Glutamatergic neuron (in vitro differentiated cells): ENCODE measurements around the gene PCDH9. TPM values are rescaled to one million over a fixed set of nuclear protein-coding genes. Genes with fewer than 3 reads are reported as not detected.
A peak's percentile ranks its signal among the peaks of the same experiment; 100 is the strongest.

Experiments used
- DNase-seq: peaks from one replicate; pipeline ENCODE4 v3.0.0; 2022
- H3K27ac Mint-ChIP-seq: one replicate; pipeline ENCODE4 v1.8.0; 2020; ENCODE audit warnings: mild to moderate bottlenecking, mixed read lengths, inconsistent platforms; ENCODE audit not compliant: unreplicated experiment
- H3K27me3 Mint-ChIP-seq: one replicate; pipeline ENCODE4 v1.8.0; 2020; ENCODE audit warnings: mild to moderate bottlenecking, moderate library complexity, mixed read lengths, inconsistent platforms; ENCODE audit not compliant: unreplicated experiment
- H3K36me3 Mint-ChIP-seq: one replicate; pipeline ENCODE4 v1.8.0; 2020; ENCODE audit warnings: mild to moderate bottlenecking, mixed read lengths, inconsistent platforms; ENCODE audit not compliant: unreplicated experiment
- H3K4me1 Mint-ChIP-seq: one replicate; pipeline ENCODE4 v1.8.0; 2020; ENCODE audit warnings: mild to moderate bottlenecking, low read depth, mixed read lengths, inconsistent platforms; ENCODE audit not compliant: unreplicated experiment
- H3K4me3 Mint-ChIP-seq: one replicate; pipeline ENCODE4 v1.8.0; 2020; ENCODE audit warnings: mild to moderate bottlenecking, mixed read lengths, inconsistent platforms; ENCODE audit not compliant: unreplicated experiment
- H3K9me3 Mint-ChIP-seq: one replicate; pipeline ENCODE4 v1.8.0; 2020; ENCODE audit warnings: mild to moderate bottlenecking, moderate library complexity, mixed read lengths, inconsistent platforms; ENCODE audit not compliant: unreplicated experiment
- total RNA-seq: library from RNA; stranded (reverse); fragmentation: NEBNext Ultra II Directional; extraction: Animal tissue kit (Norgen Biotek cat#: 25700); gene quantifications from one replicate; pipeline ENCODE4 v1.2.1, GENCODE V29; 2021; ENCODE audit not compliant: unreplicated experiment
- TF ChIP-seq, protein P1 (sequence below): fragments of 200-600 bp; sonication (generic); IDR thresholded peaks from one replicate; pipeline ENCODE4 v1.5.0; 2021; ENCODE audit not compliant: partially characterized antibody, unreplicated experiment

Gene PCDH9
- total RNA-seq, 1 donor from 2014 or later = 43.3 TPM

GRCh38 chr13:67071918-67072598, 158.1 kb downstream of the PCDH9 start:
- H3K9me3 Mint-ChIP-seq = no peaks in the 10 kb centered on the region
- peaks cover 42% of the 10 kb centered on the region for H3K4me1 Mint-ChIP-seq
- no peaks in the 10 kb centered on the region for H3K36me3 Mint-ChIP-seq
- H3K27ac Mint-ChIP-seq = peak overlapping the region; percentile 13
- TF ChIP-seq, protein P1, sequence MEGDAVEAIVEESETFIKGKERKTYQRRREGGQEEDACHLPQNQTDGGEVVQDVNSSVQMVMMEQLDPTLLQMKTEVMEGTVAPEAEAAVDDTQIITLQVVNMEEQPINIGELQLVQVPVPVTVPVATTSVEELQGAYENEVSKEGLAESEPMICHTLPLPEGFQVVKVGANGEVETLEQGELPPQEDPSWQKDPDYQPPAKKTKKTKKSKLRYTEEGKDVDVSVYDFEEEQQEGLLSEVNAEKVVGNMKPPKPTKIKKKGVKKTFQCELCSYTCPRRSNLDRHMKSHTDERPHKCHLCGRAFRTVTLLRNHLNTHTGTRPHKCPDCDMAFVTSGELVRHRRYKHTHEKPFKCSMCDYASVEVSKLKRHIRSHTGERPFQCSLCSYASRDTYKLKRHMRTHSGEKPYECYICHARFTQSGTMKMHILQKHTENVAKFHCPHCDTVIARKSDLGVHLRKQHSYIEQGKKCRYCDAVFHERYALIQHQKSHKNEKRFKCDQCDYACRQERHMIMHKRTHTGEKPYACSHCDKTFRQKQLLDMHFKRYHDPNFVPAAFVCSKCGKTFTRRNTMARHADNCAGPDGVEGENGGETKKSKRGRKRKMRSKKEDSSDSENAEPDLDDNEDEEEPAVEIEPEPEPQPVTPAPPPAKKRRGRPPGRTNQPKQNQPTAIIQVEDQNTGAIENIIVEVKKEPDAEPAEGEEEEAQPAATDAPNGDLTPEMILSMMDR = no peak
- no peak overlapping the region for H3K4me3 Mint-ChIP-seq
- no peak for DNase-seq
- no peaks in the 10 kb centered on the region for H3K27me3 Mint-ChIP-seq

GRCh38 chr13:67070306-67070705, 159.8 kb downstream of the PCDH9 start:
- Mint-ChIP-seq H3K4me1 (peaks cover 31% of the 10 kb centered on the region), H3K4me3 (no peak overlapping the region), H3K36me3 (no peaks in the 10 kb centered on the region), H3K9me3 (no peaks in the 10 kb centered on the region), H3K27me3 (no peaks in the 10 kb centered on the region), H3K27ac (no peak overlapping the region)
- TF ChIP-seq, protein P1 = no peak
- no peak for DNase-seq

DNA sequence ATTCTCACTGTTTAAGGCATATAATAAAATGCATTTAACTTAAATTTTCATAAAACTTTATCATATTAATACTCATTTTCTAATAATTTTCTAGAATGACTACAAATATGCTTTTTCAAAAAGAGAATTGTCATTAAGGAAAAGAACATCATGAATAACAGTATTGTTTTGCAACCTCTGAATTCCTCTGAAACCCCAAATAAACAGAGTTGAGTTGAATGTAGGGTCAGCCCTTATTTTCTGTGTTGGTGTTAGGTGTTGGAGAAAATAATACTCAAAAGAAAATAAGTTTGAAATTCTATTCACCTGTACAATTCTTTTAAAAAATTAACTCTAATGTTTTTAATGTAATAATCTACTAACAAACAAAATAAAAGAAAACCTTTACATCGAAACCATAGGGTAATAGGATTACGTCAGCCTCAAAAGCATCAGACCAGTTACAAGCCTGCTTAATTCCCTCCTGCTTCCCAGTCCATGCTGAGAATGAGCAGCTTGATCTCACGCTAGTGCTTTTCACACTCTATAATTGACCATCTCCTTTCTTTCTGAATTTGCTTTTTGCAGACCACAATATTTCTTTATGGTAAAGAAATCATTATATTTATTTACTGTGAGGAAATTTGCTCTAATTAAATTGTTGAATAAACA, 160.9 kb downstream of the PCDH9 start:
- Mint-ChIP-seq H3K36me3 (no peaks in the 10 kb centered on the region), H3K27ac (peak overlapping the region; percentile 50), H3K4me3 (no peak overlapping the region), H3K9me3 (peaks cover 4% of the 10 kb centered on the region), H3K4me1 (peaks cover 29% of the 10 kb centered on the region), H3K27me3 (no peaks in the 10 kb centered on the region)
- DNase-seq = no peak
- TF ChIP-seq, protein P1 = no peak

DNA sequence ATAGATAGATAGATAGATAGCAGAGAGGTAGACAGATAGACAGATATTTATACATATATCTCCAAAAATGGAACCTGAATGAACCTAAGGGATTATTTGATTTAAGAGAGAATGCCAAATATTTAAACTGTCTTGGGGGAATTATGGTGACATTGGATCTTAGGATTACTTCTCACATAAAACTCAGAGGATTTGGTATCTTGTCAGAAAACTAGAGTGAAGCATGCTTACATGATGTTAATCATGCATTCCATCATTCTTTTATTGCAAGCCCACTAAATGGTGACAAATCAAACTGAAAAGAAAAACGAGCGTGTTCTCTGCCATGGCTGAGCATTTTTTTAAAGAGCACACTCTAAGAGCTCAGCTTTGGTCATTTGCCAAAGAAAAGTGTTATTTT, 165.2 kb downstream of the PCDH9 start:
- H3K4me1 Mint-ChIP-seq = peaks cover 34% of the 10 kb centered on the region

More for the DNA sequence above, 165.2 kb downstream of the PCDH9 start:
- H3K27me3 Mint-ChIP-seq = peaks cover 2% of the 10 kb centered on the region
- peaks cover 13% of the 10 kb centered on the region for H3K9me3 Mint-ChIP-seq
- no peak overlapping the region for H3K4me3 Mint-ChIP-seq
- TF ChIP-seq, protein P1 = no peak
- no peak for DNase-seq
- H3K36me3 Mint-ChIP-seq = no peaks in the 10 kb centered on the region
- H3K27ac Mint-ChIP-seq = no peak overlapping the region
